GM18870 (cell line): ENCODE results near the gene NRIP2.

ENCODE experiments used
- ATAC-seq: cut with Tn5 transposase; IDR thresholded peaks from one replicate; pipeline ENCODE4 v1.9.1; 2021; ENCODE audit warnings: moderate library complexity; ENCODE audit not compliant: unreplicated experiment

Gene NRIP2

GRCh38 chr12:2776129-2776806 is 58.6 kb downstream of the NRIP2 start:
- no peak for ATAC-seq

- ATAC-seq: no peak
Observed at GRCh38 chr12:2775431-2775830, 59.4 kb downstream of the NRIP2 start.
